Ovary (tissue), 3 donors: ENCODE data around the gene SGCE.

Experiments used
- EP300 ChIP-seq: sonication (generic); formaldehyde crosslinking; IDR thresholded peaks from one replicate; pipeline ENCODE4 v1.6.1; 2017; ENCODE audit warnings: antibody characterized with exemption
- TF ChIP-seq, protein P1 (sequence below), 3 donors: fragments of 450-650 bp in 2 of 3; fragments of 200-600 bp in 1 of 3; IDR thresholded peaks; one replicate each; pipeline versions ENCODE4 v1.5.1 to v1.8.0; 2016 to 2022; ENCODE audit warnings: antibody characterized with exemption in 3 of 3, mild to moderate bottlenecking in 1 of 3
- donor health status: DM: no; HTN: no; CAD: no.

GRCh38 chr7:94580601-94581000 is 75.3 kb downstream of the SGCE start:
- TF ChIP-seq, protein P1, sequence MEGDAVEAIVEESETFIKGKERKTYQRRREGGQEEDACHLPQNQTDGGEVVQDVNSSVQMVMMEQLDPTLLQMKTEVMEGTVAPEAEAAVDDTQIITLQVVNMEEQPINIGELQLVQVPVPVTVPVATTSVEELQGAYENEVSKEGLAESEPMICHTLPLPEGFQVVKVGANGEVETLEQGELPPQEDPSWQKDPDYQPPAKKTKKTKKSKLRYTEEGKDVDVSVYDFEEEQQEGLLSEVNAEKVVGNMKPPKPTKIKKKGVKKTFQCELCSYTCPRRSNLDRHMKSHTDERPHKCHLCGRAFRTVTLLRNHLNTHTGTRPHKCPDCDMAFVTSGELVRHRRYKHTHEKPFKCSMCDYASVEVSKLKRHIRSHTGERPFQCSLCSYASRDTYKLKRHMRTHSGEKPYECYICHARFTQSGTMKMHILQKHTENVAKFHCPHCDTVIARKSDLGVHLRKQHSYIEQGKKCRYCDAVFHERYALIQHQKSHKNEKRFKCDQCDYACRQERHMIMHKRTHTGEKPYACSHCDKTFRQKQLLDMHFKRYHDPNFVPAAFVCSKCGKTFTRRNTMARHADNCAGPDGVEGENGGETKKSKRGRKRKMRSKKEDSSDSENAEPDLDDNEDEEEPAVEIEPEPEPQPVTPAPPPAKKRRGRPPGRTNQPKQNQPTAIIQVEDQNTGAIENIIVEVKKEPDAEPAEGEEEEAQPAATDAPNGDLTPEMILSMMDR (IDR thresholded peaks at IDR 0.05): no peak
- no peak for TF ChIP-seq EP300
